Mucosa of rectum (tissue), 2 donors: Measurements from ENCODE around the gene RINL.
A peak's percentile ranks its signal among the peaks of the same experiment; 100 is the strongest.

ENCODE experiments used
- H3K27ac ChIP-seq, 2 donors: one replicate each; pipeline ENCODE4 v1.7.0; 2013; ENCODE audit warnings: inconsistent platforms in 2 of 2, low read depth in 2 of 2, low read length in 2 of 2
- H3K27me3 ChIP-seq, 2 donors: one replicate each; pipeline ENCODE4 v1.7.0; 2013; ENCODE audit warnings: low read length in 2 of 2; ENCODE audit not compliant: control insufficient read depth in 2 of 2, insufficient read depth in 2 of 2
- H3K36me3 ChIP-seq, 2 donors: one replicate each; pipeline ENCODE4 v1.7.0; 2013; ENCODE audit warnings: low read length in 2 of 2; ENCODE audit not compliant: control insufficient read depth in 2 of 2, insufficient read depth in 2 of 2
- H3K4me1 ChIP-seq, 2 donors: one replicate each; pipeline ENCODE4 v1.7.0; 2013; ENCODE audit warnings: low read length in 2 of 2, mild to moderate bottlenecking in 1 of 2; ENCODE audit not compliant: control insufficient read depth in 2 of 2, insufficient read depth in 2 of 2
- H3K4me3 ChIP-seq, 2 donors: one replicate each; pipeline ENCODE4 v1.7.0; 2013; ENCODE audit warnings: low read length in 2 of 2
- H3K9ac ChIP-seq, 2 donors: one replicate each; pipeline ENCODE4 v1.7.0; 2013; ENCODE audit warnings: low read length in 2 of 2, low read depth in 1 of 2, mild to moderate bottlenecking in 1 of 2
- H3K9me3 ChIP-seq, 2 donors: one replicate each; pipeline ENCODE4 v1.7.0; 2013; ENCODE audit warnings: low read length in 2 of 2; ENCODE audit not compliant: control insufficient read depth in 2 of 2
- donor health status: healthy.
- donor health status: Normal muscosa, but diverticular disease.

RINL gene

DNA sequence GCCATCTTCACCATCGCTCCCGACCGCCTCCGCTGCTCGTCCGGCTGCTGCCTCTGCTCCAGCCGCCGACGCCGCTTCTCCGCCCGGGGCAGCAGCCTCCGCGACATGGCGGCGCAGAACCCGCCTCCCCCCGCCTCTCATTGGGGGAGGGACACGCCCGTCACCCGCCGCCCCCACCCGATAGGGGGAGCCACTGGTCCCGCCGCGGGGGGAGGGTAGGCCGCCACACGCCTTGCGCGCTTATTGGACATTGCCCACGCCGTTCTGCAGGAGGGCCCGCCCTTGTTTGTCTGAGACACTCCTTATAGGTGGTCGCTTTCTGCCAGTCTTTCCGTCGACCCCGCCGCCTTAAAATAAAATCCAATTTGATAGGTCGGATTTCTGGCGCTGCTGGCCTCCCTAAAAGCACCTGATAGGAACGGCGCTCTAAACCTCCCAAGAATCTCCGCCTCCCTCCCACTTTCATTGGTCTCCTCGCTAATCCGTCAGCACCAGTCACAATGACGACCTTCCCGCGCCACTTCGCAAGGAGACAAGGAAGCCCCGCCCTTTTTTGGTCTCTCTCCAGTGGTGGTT, 28.1 kb downstream of the RINL start, which contains the start of gene HNRNPL:
Gene HNRNPL, minus strand, starts transcription at position 127 of the 576 bp plus-strand sequence. Its CDS starts 20 bp downstream, at position 107.
- H3K4me1 ChIP-seq, result peaks cover 30 to 37% of the 10 kb centered on the region in 2 donors
- H3K9ac ChIP-seq, result peak within 1 kb of the TSS; percentile 95 to 96
- H3K4me3 ChIP-seq, result peak within 1 kb of the TSS; percentile 78 to 83
- H3K27me3 ChIP-seq, result no peaks in the 10 kb centered on the region
- no peaks in the 10 kb centered on the region for H3K9me3 ChIP-seq
- H3K27ac ChIP-seq, result peak within 1 kb of the TSS; percentile 100
- H3K36me3 ChIP-seq, result peaks cover 22 to 32% of the 10 kb centered on the region in 2 donors

DNA sequence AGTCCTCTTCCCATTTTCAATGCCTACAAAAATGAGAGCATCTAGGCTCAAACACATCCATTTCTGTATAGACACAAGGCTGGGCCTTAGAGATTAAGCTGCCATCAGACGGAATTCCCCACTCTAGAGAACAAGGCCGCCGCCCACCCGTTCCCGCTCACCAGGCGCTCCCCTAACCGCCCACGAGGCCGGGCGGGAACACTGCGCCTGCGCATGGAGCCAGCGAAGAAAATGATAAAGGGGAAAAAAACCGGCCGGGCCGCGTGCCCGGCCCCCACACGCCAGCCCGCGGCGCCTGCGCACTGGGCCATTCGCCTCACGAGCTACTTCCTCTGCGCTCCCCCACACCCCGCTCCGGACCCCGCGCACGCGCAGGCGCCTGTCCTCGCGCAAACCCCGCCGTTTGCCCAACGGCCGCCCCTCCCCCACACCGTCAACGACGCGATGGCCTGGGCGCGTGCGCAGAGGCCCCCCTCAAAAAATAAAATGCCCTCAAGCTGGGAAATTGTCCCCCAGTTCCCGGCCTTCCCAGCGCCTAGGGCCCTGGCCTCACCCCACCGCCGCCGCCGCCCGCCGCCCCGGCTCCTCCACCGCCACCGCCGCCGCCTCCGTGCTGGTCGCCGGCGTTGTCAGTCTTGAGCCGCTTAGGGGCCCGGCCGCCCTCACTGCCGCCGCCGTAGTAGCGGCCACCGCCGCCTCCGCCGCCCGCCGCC, 28.8 kb downstream of the RINL start:
- Histone ChIP-seq H3K36me3 (peaks cover 28 to 38% of the 10 kb centered on the region in 2 donors), H3K27ac (peak overlapping the region; percentile 100), H3K4me1 (peaks cover 30 to 37% of the 10 kb centered on the region in 2 donors), H3K27me3 (no peaks in the 10 kb centered on the region), H3K9ac (peak overlapping the region; percentile 73 to 95), H3K4me3 (peak overlapping the region; percentile 78 to 82), H3K9me3 (no peaks in the 10 kb centered on the region)

GRCh38 chr19:38848299-38849146, 29.6 kb downstream of the RINL start:
- no peaks in the 10 kb centered on the region for H3K27me3 ChIP-seq
- peak overlapping the region; percentile 78 to 82 for H3K4me3 ChIP-seq
- peaks cover 32 to 37% of the 10 kb centered on the region in 2 donors for H3K4me1 ChIP-seq
- peaks cover 36 to 46% of the 10 kb centered on the region in 2 donors for H3K36me3 ChIP-seq
- peak overlapping the region; percentile 100 for H3K27ac ChIP-seq
- H3K9ac ChIP-seq, result peak overlapping the region; percentile 73 to 95
- H3K9me3 ChIP-seq, result no peaks in the 10 kb centered on the region

DNA sequence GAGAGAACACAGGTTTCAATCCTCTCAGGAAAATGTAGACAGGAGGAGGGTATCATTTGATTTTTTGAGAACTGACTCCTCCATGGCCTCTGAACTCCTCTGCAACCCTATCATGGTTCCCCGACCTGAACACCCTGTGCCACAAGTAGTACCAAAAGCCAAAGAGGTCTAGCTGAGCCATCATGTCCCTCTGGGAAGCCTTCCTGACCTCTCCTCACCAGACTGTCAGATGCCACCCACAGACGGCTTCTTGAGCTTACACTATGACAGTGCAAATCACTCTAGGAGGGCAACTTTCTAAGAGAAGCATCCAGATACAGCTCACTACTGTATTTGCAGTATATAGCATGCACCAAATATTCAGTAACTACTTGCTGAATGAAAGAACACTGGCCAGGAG, 32.0 kb downstream of the RINL start:
- Histone ChIP-seq H3K36me3 (peaks cover 60 to 69% of the 10 kb centered on the region in 2 donors), H3K4me1 (peaks cover 26 to 27% of the 10 kb centered on the region in 2 donors), H3K4me3 (no peak overlapping the region), H3K27ac (no peak overlapping the region), H3K9me3 (no peaks in the 10 kb centered on the region), H3K27me3 (no peaks in the 10 kb centered on the region), H3K9ac (no peak overlapping the region)

- no peak overlapping the region for H3K27ac ChIP-seq
- no peak overlapping the region for H3K4me3 ChIP-seq
- H3K4me1 ChIP-seq, result peaks cover 20 to 22% of the 10 kb centered on the region in 2 donors
- H3K27me3 ChIP-seq, result no peaks in the 10 kb centered on the region
- H3K9me3 ChIP-seq, result no peaks in the 10 kb centered on the region
- H3K9ac ChIP-seq, result no peak overlapping the region
- peaks cover 66 to 75% of the 10 kb centered on the region in 2 donors for H3K36me3 ChIP-seq
Observed at GRCh38 chr19:38845374-38846024, 32.6 kb downstream of the RINL start.

- H3K36me3 ChIP-seq, result peaks cover 78 to 86% of the 10 kb centered on the region in 2 donors
- H3K4me1 ChIP-seq, result peaks cover 20 to 22% of the 10 kb centered on the region in 2 donors
- H3K9me3 ChIP-seq, result no peaks in the 10 kb centered on the region
- no peak overlapping the region for H3K27ac ChIP-seq
- H3K9ac ChIP-seq, result no peak overlapping the region
- no peaks in the 10 kb centered on the region for H3K27me3 ChIP-seq
- no peak overlapping the region for H3K4me3 ChIP-seq
Observed at GRCh38 chr19:38844093-38844686, 33.9 kb downstream of the RINL start.

GRCh38 chr19:38843175-38843758, 34.8 kb downstream of the RINL start:
- H3K4me3 ChIP-seq, result no peak overlapping the region
- peak overlapping the region; percentile 17 to 25 for H3K27ac ChIP-seq
- H3K9me3 ChIP-seq, result no peaks in the 10 kb centered on the region
- H3K36me3 ChIP-seq, result peaks cover 87 to 94% of the 10 kb centered on the region in 2 donors
- peaks cover 12 to 13% of the 10 kb centered on the region in 2 donors for H3K4me1 ChIP-seq
- H3K9ac ChIP-seq, result no peak overlapping the region
- H3K27me3 ChIP-seq, result no peaks in the 10 kb centered on the region

GRCh38 chr19:38842439-38843174, 35.5 kb downstream of the RINL start:
- Histone ChIP-seq H3K9me3 (no peaks in the 10 kb centered on the region), H3K36me3 (peaks cover 93 to 97% of the 10 kb centered on the region in 2 donors), H3K4me1 (peaks cover 10 to 12% of the 10 kb centered on the region in 2 donors), H3K27me3 (no peaks in the 10 kb centered on the region), H3K9ac (no peak overlapping the region), H3K4me3 (no peak overlapping the region), H3K27ac (peak overlapping the region; percentile 17 to 25)
